ENCODE data around the gene TERT.

TERT gene

DNA sequence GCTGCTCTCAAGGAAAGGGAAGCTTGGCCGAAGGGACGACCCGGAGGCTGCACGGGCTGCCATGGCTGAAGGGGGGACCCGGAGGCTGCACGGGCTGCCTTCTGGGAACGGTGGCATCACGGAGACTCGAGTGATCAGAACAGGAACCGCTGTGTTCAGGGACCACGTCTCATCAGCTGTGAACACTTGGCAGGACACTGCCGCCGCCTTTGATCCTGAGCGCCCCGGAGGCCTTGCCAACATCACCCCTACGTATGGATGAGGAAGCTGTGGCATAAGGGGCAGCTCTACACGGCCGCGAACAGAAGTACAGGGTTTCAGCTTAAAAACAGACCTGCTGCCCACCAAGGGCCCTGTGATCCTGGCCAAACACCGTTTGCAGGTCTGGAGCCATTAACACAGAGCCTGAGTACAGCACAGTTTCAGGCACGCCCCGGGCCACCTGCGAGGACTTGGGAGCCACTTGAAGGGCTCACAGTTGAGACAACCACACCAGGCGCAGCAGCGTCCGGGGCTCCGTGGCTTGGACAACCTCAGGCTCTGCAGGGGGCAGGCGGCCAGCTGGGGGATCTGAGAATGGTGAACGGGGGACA, 23.9 kb upstream of the TERT start:
- DNase-seq (ENCODE audit: low read depth in 3 of 3): no peak

DNA sequence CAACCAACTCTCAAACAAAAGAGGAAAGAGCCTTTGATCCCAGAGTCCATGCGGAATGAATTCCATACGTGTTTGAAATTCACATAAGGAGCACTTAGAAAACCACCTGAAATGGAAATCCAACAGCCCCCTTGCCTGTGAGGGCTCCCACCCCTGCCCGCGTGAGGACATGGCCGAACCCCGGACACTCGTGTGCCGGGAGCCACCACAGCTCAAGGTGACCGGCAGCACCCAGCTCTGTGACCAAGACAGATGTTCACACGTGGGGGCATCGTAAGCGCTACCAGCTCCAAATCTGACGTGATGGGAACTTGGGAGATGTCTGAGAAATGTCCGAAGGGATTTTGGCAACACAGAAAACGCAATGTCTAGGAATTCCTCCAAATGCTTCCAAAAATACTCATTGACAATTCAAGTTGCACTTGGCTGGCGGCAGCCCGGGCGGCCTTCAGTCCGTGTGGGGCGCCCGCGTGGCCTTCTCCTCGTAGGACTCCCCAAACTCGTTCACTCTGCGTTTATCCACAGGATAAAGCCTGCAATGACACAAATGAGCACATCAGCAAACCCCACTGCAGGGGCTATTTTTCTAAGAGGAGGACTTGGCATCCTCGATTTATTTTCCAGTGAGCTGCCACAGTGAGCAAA, 23.2 kb upstream of the TERT start:
- DNase-seq (ENCODE audit: low read depth in 3 of 3): no peak

DNA sequence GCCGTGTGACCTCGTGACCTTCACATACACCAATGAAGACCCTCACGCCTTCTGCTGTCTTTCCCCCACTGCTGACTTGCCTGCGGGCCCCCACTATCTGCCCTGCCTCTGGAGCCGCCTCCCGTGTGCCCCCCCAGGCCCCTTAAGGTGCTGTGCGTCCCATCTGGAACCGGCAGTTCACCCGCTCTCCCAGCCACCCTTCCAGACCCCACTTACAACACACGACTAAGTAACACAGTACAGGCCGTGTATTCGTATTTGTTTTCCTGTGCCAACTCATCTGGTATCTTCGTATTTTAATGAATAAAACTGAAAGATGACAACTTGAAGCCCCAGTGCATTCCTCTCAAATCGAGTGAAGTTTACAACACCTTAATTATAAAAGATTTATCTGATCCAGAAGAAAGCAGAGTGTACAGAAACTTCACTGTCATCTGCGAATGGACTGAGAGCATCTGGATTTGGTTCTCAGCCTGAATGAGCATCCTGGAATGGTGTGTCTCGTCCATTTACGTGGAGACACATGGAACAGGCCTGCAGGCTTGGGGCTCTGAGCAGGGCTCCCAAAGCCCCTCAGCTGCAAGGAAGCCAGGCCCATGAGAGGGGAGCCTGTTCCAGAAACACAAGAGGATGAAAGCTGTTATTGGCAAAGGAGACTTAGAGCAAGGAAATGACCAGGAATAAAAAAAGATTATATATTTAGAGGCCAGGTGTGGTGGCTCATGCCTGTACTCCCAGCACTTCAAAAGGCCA, 21.9 kb upstream of the TERT start:
- no peak for DNase-seq (ENCODE audit: low read depth in 3 of 3)

DNA sequence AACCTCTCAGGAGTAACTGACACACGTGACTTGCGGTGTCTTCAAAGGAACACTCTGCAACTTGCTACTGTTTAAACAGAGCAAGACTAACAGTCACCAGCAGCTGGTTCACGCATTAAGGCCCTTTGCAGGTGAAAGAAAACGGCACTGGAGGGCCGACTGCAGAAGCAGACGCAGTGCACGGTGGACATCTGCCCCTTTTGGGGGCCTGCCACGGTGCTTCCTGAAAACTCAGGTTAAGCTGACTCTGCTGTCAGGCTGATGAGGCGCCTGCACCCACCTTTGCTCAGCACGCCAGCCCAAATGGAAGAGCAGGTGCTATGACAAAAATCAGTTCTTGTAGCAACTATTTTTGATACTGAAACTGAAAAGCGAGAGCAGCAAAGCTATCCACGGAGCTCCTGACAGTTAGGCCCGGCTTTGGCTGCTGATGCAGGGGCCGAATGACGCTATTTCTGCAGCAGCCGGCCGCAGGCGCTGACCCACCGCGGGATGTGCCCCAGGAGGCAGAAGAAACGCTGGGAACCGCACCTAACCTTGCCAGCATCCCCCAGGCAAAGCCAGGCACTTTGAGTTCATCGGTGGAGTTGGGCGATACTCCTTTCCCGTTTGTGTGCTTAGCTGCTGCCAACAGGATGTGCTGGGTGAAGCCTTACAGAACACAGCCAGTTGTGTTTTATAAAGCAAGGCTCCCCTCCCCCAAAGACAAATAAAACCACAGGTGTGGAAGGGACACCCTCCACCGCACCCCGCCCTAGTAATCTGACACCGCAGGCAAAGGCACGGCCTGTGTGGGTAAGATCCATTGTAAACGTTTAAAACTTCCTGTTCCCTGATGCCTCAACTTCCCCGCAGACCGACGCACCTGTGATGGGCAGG, 21.1 kb upstream of the TERT start:
- DNase-seq (ENCODE audit: low read depth in 3 of 3): peak in 1 of 3 experiments; percentile 30

DNA sequence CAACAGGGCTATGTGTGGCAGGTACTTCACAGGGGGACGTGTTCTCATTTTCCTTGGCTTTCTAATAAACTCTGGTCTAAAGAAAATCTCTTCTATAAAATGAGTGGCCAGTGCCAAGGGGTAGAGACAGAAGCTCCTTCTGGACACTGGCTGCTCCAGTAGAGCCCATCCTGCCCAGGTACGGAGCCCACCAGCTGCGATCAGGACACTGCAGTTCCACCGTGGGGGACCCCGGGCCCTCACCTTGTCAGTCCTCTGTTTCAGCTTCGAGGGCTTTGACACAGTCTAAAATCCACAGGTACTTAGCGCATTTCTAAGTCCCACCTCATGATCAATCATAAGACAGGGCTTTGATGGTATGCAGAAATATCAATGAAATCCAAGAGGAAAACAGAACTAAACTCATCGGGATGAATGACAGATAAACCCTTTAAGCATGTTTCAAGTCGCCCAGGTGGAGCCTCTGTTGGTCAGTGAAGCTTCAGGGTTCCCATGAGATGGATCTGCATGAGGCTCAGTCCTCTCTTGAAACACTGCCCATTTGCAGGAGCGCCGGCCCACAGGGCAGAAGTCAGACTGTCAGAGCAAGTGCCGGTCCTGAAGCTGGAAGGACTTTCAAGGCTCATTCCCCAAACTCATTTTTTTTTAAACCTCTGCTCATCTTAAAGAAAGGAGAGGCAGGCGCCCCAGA, 20.3 kb upstream of the TERT start:
- no peak for DNase-seq (ENCODE audit: low read depth in 3 of 3)

DNA sequence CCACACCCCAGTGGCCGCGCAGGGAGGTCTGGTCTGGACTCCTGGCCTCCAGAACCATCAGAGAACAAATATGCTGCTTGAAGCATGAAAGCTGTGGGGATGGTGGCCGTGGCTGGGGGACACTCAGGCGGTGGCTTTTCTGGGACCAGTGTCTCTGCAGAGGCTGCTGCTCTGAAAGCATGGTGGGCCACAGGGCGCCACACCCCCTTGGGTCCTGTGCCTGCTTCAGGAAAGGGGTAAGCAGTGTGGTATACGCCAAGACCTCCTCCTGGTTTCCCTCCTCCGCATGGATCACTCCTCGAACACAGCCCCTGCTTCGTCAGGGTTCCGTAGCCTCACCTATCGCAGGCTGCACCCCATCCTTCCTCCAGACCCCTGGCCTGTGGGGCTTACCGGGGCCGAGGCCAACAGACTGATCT, 19.7 kb upstream of the TERT start:
- no peak for DNase-seq (ENCODE audit: low read depth in 3 of 3)

DNA sequence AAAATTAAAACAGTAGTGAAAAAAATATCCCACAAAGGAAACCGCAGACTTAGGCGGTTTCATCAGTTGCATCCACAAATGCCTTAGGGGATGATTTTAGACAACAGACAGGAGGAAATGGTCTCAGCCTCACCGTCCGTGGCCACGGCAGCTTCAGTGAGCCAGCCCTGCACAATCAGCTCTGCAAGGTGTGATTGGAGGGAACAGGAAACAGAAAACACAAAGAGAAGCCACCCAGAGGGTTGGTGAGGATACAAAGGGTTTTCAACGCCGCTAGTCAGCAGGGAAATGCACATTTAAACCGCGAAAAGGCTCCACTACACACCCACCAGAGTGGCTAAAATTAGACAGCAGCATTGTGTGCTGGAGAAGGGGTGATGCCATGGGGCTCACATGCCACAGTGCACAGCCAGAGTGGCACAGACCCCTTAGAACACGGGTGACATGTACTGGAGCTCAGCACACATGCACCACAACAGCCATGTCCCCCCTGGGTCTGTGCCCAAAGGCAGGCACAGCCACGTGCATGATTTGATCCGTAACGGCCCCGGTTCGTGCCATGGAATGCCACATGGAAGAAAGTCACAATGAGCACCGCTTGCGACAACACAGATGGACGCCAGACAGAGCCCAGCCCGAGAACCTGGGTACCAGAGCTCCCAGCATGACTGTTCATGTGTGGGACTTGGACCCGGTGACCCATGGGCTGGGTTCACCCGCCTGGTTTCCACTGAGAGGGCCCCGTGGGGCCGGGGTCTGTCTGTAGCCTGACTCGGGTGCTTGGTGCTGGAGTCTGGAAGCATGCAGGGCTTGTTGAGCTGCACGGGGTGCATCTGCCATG, 18.3 kb upstream of the TERT start:
- DNase-seq (ENCODE audit: low read depth in 3 of 3): peak in 1 of 3 experiments; percentile 22

DNA sequence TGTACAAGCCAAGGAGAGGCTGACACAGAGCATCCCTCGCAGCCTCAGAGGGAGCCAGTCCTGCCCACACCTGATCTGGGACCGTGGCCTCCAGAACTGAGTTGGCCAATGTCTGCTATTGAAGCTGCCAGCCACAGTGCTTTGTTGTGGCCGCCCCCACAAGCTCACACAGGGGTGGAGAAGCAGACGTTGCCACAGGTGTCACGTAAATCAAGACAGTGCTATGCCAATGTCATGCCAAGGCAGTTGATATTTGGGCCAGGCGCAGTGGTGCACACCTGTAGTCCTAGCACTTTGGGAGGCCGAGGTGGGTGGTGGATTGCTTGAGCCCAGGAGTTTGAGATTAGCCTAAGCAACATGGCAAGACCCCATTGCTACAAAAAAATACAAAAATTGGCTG, 17.3 kb upstream of the TERT start:
- DNase-seq (ENCODE audit: low read depth in 3 of 3): no peak

DNA sequence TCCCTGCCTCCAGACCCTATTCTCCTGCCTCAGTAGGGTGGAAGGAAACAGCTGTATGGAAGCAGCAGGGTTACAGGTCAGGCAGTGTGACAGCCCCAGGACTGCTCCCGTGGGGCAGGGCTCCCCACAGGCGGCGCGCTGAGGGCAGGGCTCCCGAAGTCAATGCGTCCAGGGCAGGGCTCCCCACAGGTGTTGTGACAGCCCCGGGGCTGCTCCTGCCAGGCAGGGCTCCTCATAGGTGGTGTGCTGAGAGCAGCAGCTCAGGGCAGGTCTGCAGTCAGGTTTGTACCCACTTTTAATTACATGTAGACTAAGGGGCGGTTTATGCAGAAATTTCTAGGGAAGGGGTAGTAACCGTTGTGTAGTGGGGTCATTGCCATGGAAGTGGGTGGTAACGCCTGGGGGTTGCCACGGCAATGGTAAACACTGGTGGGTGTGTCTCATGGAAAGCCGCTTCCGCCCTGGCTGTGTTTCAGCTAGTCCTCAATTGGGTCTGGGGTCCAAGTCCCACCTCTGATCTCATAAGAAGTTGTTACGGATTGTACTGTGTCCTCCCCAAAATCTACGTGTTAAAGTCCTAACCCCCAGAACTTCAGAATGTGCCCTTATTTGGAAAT, 16.7 kb upstream of the TERT start:
- DNase-seq (ENCODE audit: low read depth in 3 of 3): no peak

DNA sequence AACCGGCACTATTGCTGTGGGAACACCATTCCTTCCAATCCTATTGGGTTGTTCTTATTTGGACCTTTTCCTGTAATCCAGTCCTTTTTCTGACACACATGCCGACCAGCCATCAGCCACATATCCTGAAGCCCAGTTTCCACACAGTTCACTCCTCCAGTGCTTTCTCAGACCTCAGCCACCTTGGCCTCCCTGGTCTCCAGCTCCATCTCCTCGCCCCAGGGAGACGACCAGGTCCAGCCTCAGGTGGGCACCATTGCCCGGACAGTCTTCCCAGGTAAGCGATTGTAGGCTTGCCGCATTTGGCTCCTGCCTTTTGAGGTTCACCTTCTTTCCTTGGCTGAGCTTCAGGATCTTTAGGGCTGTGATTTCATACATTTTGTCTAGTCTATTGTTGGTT, 15.2 kb upstream of the TERT start:
- no peak for DNase-seq (ENCODE audit: low read depth in 3 of 3)

DNA sequence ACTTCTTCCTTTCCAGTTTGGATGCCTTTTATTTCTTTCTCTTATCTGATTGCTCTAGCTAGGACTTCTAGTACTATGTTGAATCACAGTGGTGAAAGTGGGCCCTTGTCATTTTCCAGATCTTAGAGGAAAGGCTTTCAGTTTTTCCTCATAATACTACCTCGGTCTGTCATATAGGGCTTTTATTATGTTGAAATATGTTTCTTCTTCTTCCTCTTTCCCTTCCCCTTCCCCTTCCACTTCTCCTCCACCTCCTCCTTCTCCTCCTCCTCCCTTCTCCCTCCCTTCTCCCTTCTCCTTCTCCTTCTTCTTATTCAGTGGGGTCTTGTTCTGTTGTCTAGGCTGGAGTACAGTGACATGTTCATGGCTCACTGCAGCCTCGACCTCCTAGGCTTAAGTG, 9.2 kb upstream of the TERT start:
- no peak for DNase-seq (ENCODE audit: low read depth in 3 of 3)

DNA sequence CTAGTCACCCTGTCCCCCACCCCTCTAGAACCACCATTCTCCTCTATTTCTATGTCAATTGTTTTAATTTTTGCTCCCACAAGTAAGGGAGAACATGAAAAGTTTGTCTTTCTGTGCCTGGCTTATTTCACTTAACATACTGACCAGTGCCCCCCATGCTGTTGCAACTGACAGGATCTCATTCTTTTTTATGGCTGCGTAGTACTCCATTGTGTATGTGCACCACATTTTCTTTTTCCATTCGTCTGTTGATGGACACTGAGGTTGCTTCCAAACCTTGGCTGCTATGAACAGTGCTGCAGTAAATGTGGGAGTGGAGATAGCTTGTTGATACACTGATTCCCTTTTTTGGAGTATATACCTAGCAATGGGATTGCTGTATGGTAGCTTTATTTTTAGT, 7.4 kb upstream of the TERT start:
- no peak for DNase-seq (ENCODE audit: low read depth in 3 of 3)

DNA sequence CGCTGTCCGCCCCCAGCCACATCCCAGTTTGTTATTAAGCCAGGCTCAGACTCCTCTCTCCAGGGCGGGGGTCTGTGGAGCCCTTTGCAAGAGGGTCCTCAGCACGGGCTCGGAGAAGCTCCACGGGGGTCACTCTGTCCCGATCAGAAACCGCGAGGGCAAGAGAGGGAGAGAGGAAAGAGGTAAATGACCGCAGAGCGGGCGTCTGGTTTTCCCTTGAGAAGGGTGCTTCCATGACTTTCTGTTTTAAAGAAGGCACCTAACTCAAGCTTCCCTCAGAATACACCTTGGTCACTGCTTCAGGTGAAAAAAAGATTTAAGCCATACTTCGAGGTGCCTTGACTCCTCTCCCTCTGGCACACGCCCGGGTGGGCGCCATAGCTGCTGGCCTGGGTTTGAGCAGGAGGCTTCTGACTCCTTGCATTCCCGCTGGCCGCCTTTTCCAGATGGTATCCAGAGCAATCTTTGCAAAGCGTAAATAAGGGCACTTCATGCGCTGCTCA, 5.8 kb upstream of the TERT start:
- DNase-seq (ENCODE audit: low read depth in 3 of 3): no peak

DNA sequence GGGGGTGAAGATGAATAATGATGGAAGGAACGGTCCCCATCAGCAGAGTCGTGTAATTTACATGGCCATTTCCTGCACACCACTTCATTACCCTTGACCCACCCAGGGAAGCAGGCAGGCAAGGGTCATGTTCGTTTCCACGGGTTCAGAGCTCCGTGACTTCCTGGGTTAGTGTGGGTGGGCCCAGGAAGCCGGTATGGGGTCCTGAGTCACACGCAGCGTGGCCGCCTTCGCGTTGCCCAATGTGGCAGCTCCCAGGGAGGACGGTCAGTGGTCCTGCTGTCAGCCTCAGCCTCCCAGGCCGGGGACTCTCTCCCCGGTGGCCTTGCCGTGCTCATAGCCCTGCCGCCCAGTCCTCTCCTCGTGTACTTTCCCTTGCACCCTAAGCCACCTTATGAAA, 5.1 kb upstream of the TERT start:
- no peak for DNase-seq (ENCODE audit: low read depth in 3 of 3)

DNA sequence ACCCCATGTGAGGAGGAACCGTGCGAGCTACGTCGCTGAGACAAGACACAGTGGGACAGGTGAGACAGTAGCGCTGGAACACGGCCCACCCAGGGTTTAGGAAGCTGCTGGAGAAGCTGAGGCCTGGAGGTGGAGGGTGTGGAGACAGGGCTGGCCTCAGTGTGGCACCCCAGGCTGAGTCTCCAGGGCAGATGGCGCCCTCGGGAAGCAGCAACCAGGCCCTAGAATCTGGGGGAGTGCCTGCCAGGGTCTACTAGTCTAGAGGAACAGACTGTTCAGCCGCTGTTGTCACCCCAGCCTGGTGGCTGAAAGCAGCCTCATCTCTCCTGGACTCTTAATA, 4.6 kb upstream of the TERT start:
- DNase-seq (ENCODE audit: low read depth in 3 of 3): no peak

DNA sequence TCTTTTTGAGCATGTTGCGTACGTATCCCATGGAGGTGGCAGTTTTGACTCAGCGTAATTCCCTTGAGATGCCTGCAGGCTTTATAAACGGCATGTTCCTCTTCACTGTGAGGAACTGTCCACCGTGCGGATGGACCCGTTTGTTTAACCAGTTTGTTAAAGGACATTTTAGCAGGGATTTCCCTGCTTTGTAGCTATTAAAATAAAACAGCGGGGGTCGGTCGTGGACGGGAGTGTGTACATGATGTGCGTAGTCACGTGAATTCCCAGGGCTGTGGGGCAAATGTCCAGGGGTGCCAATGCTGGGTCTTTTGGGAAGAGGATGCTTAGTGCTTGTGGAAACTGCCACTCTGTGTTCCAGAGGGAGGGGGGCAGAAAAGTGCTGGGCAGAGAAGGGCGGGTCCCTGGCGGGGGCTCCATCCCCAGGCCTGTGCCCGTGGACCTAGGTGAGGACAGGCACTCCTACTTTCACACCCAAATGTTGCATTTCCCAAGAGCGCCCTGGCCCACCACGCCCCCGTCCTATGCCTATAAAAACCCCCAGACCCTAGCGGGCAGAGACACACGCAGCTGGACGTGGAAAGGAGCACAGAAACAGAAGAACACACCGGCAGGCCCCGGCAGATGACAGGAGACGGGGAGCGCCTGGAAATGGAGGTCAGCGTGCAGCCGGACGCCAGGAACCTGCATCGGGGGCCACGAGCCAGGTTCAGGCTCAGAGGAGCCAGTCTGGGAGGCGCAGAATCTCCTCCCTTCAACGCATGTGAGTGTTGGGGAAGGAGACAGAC, 4.0 kb upstream of the TERT start:
- no peak for DNase-seq (ENCODE audit: low read depth in 3 of 3)

DNA sequence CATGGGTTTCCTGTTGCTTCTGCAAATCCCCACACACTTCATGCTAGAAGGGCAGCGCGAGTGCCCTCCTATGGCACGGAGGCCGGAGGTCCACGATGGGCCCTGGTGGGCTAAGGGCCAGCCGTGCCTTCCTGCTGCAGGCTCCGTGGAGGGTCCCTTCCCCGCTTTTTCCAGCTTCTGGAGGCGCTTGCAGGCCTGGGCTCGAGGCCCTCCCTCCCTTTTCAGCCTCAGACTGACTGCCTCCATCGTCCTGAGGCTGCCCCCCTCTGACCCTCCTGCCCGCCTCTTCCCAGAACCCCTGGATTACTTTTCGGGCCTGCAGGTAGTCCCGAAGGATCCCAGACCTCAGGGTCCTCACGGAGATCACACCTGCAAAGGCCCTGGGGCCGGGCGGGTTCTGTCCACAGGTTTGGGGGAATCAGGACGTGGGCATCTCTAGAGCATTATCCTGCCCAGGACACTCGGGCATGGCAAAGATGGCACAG, 3.2 kb upstream of the TERT start:
- DNase-seq (ENCODE audit: low read depth in 3 of 3): no peak

DNA sequence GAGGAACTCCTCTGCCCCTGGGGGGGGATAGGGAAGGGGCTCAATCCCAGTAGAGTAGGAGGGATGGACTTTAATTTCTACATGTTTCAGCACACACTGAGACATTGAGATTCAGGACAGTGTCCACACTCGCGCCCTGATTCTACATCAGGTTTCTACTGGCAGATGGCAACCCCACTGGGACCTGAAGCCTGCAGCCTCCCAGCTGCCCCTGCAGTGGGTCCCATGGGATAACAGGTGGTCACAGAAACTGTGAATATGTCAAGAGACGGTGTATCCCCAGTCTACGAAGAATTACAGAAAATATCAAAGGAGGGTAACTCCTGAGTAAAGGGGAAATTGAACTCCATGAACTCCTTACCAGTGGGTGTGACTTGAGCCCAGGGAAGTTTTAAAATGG, 2.4 kb upstream of the TERT start:
- no peak for DNase-seq (ENCODE audit: low read depth in 3 of 3)

DNA sequence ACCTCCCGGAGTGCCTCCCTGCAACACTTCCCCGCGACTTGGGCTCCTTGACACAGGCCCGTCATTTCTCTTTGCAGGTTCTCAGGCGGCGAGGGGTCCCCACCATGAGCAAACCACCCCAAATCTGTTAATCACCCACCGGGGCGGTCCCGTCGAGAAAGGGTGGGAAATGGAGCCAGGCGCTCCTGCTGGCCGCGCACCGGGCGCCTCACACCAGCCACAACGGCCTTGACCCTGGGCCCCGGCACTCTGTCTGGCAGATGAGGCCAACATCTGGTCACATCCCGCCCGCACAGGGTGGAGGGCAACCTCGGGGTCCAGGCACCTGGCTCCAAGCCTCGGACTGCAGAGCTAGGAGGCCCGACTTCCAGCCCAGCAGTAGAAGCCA, 776 bp upstream of the TERT start:
- DNase-seq (ENCODE audit: low read depth in 3 of 3): no peak
